Uterus (tissue), 2 donors: ENCODE data around the gene NUP133.

Source experiments
- POLR2A ChIP-seq, 2 donors: fragments of 450-650 bp; IDR thresholded peaks; one replicate each; pipeline ENCODE4 v1.6.1; 2016; ENCODE audit warnings: antibody characterized with exemption in 2 of 2, mild to moderate bottlenecking in 1 of 2, moderate library complexity in 1 of 2
- TF ChIP-seq, protein P1 (sequence below), 4 experiments: fragments of 200-600 bp in 2 of 4; fragments of 450-650 bp in 2 of 4; sonication (generic) in 2 of 4; IDR thresholded peaks; one replicate each; pipeline ENCODE4 v1.5.1; 2016 to 2019; ENCODE audit warnings: antibody characterized with exemption in 4 of 4, mild to moderate bottlenecking in 2 of 4, moderate library complexity in 1 of 4

- TF ChIP-seq, protein P1, sequence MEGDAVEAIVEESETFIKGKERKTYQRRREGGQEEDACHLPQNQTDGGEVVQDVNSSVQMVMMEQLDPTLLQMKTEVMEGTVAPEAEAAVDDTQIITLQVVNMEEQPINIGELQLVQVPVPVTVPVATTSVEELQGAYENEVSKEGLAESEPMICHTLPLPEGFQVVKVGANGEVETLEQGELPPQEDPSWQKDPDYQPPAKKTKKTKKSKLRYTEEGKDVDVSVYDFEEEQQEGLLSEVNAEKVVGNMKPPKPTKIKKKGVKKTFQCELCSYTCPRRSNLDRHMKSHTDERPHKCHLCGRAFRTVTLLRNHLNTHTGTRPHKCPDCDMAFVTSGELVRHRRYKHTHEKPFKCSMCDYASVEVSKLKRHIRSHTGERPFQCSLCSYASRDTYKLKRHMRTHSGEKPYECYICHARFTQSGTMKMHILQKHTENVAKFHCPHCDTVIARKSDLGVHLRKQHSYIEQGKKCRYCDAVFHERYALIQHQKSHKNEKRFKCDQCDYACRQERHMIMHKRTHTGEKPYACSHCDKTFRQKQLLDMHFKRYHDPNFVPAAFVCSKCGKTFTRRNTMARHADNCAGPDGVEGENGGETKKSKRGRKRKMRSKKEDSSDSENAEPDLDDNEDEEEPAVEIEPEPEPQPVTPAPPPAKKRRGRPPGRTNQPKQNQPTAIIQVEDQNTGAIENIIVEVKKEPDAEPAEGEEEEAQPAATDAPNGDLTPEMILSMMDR (IDR thresholded peaks at IDR 0.05) = no peak
- no peak for TF ChIP-seq POLR2A (IDR thresholded peaks at IDR 0.05)
These were observed 97.3 kb downstream of the NUP133 start for GRCh38 chr1:229410692-229411433.
